DMS53 treated with DMSO at 0.1 percent for 48 hours (cell line): Measurements from ENCODE around the gene C5orf47.

Experiments
- DNase-seq: peaks from one replicate; lab custom pipeline; 2025; ENCODE audit not compliant: unreplicated experiment; lab: John Stamatoyannopoulos, UW

C5orf47 gene

DNA sequence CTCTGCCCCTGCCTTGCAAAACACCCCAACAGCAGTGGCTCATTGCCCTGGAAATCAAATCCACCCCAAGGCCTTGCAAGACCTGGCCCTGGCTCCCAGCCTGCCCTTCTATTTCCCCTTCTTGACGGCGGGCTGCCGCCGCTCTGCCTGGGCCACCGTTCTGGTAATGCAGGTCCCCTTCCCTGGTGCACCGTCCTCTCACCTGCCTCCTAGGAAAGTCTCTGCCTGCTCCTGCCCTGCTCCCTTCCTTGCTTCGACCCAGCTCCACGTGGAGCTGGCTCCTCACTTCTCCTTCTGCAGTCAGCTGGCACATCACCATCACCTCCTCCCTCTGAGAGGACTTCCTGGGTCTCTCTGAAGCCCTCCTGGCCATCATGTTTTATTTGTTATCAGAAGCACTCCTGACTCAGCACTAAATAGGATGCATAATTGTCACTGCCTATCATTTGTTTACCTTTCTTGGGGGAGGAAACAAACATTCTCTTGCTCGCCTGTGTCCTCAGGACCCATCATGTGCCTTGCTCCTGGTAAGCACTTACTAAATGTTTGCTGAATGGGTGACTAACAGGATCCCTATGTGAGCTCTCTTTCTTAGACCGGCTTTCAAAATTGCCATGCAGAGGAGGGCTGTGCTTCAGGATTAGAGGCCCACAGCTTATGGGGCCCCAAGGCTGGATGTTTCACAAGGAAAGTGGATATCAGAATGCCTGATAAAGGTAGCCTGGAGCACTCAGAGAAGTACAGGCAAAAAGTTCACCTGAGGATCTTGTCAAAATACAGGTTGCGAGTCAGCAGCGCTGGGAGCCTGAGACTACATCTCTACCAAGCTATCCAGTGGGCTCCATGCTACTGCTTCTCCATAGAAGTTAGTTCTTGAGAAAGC, 19.6 kb upstream of the C5orf47 start:
- peak; percentile 85 for DNase-seq

DNA sequence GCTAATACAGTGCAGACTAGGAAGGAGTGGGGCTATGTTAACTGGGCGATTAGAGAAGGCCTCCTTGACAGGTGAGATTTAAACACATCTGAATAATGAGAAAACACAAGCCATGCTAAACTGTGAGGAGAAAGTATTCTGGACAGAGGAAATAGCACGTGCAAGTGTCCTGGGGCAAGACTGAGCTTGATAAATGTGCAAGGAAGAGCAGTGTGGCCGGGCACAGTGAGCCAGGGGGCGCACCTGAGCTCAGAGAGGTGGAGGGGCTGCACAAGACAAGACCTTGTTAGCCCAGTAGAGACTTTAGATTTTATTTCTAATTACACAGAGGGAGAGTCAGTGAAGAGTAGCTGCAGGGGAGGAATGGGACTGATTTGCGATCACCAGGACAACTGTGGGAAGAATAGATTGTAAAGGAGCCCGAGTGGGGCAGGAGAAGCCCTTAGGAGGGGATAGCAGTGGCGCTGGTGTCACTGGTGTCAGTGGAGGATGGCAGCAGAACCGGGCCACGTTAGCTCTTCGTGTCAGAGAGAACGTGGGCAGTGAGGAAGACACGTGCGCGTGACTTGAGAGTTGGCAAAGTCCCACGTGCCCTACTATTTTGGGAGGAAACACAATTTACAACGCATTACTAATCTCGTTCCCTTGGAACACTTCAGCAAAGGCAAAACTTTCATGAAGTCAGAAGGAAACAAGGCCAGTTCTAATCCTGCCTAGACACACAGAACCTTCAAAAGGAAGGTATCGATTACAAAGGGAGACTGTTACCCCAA, 17.9 kb upstream of the C5orf47 start:
- DNase-seq = no peak

DNA sequence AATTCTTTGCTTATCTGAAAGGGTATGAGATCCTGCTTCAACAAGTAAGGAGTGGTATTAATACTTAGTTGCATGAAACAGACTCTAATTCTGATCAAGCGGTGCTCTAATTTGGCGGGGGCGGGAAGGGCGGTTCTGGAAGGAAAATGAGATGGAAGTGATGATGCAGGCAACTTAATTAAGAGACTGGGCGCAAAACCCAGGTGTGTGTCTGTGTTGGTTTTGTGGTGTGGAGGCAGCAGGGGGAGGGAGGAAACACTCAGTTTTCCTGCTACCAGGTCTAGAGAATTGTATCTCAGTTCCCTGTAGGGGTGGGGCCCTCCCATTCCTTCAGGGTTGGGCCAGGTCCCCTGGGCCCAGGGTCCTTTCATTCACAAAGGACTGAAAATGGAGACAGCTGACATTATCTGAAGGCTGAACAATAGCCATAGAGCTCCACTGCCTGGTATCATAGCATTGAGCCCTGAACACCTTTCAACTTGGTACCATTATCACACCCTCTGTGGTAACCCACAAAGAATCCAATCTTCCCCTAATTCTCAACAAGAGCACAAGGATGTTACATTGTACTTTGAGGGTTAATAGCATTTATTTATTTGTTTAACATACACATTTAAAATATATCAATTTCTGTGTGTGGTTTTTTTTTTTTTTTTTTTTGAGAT, 17.2 kb upstream of the C5orf47 start:
- no peak for DNase-seq

DNA sequence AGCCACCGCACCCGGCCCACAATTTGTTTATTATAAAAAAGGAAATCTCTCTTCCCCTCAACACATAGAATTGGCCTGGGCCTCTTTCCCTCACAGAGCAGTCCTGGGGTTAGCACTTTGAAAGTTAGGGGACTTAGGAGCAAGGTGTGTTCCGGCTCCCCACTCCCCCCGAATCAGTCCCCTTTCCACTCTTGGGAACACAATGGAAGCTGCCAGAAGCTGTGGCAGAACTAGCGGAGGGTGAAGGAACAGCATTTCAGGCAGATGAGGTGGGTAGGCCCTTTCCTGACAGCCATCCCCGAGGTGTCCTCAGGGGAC, 16.4 kb upstream of the C5orf47 start:
- no peak for DNase-seq

DNA sequence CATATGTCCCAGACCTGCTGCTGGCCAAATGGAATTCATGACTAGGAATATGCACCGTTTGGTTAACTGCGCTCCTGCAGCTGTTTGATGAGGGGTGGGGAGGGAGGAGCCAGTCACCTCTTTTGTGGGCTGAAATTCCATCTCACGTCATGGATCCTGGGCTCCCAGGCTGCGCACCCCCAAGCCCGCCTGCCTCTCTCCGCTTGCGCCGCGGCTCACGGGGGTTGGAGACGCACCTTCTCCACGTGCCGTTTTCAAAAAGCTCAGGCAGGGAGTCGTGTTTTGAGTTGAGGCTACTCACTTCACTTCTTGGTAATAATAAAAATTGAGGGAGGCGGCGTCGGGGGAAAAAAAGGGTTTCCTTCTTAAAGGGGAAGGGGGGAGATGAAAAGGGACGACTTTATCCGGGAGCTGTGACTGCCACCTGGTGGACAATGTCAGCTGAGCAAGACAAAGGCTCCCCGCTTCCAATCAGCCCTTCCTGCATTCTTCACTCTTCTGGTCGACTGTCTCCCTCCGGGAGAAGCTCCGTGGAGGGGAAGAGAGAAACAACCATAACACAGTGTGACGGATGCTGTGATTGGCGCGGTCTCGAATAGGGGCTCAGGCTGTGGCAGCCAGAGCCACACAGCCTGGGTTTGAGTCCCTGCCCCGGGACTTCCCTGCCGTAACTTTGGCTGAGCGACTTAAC, 15.9 kb upstream of the C5orf47 start:
- DNase-seq = peak; percentile 70

DNA sequence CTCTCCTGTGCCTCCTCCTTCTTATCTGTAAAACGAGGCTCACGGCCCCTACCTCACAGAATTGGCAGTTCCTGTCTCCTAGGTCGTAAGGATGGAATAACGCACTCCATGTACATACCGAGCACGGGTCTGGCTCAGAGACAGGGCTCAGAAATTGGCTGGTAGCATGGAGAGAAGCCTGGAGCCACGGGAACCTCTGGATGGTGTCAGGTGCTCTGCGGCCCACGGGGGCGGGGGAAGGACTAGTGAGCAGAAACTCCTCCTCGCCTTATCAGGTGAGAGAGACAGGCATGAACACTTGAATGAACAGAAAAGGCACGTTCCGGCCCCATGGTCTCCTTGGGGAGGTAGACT, 15.4 kb upstream of the C5orf47 start:
- DNase-seq = peak; percentile 70

DNA sequence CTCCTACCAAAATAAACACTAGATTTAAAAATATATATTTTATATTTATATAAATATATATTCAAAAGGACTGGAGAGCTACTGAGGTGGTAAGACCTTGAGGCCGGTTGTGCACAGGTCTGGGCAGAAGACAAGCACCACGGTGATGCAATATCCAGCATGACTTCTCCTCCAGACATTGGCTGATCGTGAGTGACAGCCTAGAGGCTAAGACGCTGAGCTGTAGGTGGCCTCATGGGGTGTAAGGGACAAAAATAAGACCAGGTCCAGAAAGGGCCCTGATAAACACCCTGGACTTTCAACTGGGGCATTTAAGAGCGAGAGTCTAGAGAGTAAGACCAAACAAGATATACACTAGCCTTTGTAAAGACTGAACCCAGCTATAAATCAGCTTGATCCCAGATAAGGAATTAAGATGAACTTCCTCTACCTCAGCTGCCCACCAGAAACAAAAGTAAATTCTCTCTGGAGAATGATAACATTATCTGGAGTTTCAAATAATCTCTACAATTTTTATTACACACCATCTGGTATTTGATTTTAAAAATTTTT, 14.2 kb upstream of the C5orf47 start:
- no peak for DNase-seq

DNA sequence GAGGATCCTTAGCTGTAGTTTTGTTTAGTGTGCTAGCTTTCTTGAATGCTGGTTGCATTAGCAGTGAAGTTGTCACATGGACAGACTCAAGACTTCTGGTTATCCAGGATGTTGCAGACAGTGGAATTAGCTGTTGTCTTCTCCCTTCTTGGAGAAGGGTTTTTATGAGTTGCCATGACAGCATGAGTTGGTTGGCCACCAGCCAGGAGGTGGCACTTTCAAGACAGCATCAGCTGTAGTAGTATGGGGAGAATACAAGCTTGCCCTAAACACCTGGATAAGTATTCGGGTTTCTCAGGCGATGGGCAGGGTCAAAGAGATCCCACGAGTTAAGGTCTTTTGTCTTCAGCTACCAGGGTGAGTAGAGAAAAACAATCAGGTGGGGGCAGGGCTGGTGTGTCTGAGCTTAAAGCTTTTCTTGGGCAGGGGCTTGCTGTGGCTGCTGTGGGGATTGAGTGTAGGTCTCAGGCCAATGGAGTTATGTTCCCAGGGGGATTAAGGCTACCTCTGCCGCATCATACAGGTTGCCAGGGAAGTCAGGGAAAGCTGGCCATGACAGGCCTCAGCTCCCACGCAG, 7.7 kb upstream of the C5orf47 start:
- DNase-seq = no peak

DNA sequence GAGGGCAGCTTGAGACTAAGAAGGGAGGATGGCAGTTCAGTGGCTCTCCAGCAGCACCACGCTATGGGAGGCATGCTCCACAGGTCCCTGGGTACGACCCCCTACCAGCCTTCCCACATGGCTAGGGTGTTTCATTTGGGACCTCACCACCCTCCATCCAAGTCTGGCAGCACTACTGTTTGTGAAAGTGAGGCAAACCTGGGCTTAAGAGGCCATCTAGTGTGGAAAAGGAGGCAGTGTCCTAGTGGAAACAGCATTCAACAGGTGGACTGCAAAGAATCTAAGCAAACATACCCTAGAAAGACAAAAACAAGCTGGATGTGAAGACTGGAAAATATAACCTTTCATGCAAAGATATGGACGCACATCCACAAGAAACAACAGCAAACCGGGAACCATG, 4.8 kb upstream of the C5orf47 start:
- DNase-seq = peak; percentile 61

DNA sequence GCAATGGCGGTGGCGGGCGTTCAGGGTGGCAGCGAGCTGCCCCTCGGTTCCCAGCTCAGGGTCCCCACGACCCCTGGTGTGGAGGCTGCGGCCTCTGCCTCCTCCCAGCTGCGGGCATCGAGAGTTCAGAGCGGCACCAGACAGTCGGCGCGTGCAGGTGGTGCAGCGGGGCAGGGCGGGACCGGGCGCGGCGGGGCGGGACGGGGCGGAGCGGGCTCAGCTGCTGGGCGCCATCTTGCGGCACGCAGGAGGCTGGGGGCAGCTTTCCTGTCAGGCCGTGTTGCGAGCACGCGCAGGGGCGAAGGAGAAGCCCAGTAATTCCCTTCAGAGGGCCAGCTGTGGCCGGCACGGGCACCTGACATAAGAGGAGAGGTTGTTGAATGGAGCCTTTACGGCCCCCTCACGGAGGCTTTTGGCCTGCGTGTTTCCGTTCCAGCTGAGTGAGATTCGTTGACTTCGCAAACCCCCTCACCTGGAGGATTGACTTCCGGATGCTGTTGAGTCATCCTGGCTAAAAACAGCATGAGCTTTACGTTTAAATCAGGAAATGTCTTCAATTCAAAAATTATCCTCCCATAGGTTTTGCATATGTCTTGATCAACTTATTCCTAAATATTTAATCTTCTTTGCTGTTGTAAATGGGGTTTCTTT, 587 bp downstream of the C5orf47 start:
- peak; percentile 31 for DNase-seq

DNA sequence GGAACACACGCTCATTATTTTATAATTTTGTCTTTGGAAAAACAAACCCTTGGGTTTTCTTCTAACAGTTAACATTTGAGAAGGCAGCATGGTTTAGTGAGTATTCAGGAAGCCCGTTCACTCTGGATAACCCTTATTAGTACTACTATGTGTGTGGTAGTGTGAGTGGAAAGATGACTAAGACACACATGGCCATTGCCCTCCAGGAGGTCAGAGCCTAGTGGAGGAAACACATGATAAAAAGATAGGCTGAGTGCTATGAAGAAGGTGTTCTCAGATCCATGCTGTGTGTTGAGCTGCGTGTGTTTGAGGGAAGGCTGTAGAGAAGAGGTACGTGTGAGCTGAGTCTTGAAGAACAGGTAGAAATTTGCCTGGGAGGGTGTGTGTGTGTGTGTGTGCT, 8.4 kb downstream of the C5orf47 start:
- DNase-seq = no peak

DNA sequence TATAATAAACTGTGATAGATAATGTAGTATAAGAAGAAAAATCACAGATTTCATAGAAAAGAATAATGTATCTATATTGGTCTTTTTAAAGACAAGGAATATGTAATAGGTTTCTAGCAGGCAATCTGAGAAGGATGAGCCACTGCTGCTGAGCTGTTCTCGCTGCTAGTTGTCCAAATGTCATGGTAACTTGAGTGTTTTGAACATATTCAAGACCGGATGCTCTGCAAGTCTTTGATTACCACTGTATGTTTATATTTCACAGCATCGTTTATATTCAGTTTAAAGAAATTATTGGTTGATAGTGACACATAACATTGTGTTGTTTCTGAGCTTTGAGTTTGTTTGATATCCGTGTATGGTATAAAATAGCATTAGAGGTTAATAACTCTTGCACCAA, 9.6 kb downstream of the C5orf47 start:
- DNase-seq = no peak

DNA sequence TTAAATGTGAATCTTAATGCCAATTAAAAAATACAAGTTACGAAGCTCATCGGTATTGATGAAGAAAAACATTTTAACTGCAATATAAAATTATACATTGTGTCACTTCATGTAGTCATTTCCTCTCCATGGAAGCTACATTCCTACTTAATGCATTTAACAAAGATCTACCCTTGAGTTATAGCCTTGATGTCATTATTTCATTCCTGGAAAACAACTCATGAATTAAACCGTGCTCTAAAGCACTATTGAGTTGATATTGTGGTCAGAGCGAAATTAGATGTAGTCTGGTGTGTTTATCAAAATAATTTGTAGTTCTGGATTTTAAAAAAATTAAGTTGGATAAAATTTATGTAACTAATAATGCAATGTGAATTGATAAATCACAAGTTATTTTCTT, 11.1 kb downstream of the C5orf47 start:
- no peak for DNase-seq

DNA sequence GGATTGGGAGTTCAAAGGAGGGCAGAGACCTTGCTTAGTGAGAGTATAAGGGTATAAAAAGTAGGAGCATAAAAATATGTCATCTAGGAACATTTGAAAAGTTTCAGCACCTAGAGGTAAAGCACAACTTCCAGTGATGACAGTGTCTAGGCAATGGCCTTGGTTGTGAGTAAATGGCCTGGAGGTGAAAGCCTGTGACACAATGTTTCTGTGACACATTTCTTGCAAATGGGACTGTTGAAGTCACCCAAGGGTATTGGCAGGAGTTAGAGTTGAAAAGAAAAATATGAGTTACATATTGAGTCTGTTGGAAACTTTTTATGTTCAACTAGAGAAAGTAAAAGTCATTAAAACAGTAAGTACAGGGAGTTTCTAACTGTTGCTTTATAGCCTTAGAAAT, 14.8 kb downstream of the C5orf47 start:
- DNase-seq = no peak

DNA sequence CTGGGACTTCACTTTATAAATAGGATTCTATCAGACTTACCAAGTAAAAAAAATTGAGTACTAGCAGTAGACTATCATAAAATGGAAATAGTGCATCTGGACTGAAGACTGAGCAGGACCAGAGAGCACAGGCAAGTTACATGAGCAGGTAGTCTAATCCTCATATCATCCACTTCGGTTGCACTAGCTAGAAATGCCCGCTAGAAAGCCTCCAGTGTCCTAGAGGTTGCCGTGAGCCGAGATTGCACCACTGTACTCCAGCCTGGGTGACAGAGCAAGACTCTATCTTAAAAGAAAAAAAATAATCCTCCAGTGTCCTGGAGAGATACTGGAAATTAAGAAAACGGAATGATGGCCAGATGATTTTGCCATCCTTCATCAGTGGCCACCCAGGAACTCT, 20.0 kb downstream of the C5orf47 start:
- no peak for DNase-seq

DNA sequence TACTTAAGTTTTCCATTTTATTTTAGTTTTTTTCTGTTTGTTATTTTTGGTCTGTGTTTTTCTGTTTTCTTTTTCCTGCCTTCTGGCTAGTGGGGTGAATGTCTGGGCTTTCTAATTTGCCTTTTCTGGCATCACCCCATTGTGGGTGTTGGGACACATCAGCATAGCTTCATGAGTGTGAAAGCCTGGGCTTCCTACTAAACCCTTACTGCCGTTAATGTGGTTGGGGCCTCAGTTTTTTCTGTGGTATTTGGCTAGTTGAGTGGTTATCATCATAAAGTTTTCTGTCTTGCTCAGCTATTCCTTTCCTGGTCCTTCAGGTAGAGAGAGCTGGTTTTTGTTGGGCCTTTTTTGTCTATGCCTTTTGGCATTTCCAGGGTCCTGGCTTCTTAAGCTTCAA, 21.4 kb downstream of the C5orf47 start:
- no peak for DNase-seq

DNA sequence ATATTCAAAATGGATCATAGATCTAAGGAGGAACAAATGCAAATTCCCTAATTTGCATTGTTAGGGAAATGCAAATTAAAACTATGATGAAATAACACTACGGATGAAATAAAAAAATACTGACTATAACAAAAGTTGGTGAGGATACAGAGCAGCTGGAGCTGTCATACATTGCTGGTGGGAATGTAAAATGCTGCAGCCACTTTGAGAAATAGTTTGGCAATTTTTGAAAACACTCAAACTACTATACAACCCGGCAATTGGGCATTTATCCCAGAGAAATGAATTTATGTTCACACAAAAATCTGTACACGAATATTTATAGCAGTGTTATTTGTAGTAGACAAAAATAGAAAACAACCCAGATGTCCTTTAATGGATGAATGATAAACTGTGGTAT, 22.5 kb downstream of the C5orf47 start:
- no peak for DNase-seq

DNA sequence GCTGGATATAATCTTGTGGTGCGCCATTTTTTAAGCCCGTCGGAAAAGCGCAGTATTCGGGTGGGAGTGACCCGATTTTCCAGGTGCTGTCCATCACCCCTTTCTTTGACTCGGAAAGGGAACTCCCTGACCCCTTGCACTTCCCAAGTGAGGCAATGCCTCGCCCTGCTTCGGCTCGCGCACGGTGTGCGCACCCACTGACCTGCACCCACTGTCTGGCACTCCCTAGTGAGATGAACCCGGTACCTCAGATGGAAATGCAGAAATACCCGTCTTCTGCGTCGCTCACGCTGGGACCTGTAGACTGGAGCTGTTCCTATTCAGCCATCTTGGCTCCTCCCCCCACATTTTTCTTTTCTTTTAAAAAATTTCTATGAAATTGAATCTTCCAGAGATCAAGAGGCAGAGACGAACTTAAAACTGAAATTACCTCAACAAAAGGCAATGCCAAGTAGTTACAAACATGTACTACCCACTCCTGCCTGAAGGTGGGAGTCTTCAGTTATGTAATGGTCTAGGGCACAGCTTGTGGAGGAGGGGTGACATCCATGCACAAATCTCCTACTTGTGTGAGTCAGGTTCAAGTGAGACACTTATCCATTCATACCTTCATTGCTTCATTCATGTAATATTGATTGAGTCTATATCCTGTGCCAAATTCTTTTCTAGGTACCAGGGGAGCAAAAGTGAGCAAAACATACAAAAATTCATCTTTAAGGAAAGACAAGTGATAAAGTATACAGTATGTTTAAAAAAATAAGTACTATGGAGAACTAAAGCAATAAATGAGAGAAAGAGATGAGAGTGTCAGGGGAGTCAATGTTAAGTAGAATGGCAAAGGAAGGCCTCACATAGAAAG, 31.3 kb downstream of the C5orf47 start:
- DNase-seq = peak; percentile 88

DNA sequence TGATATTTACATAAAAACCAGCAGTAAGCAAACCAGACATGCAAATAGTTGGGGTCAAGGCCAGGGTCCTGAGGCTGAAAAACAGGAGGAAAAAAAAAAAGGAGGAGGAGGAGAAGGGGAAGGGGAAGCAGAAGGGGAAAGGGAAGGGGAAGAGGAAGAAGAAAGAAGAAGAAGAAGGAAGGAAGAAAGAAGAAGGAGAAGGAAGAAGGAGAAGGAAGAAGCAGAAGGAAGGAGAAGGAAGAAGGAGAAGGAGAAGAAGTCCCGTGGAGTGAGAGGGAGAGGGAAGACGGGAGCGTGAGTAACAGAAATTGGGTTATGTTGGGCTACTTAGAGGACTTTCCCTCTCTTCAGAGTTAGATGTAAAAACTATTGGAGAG, 31.9 kb downstream of the C5orf47 start:
- no peak for DNase-seq
